ENCODE data around the gene COL15A1. TPM values are rescaled to one million over a fixed set of nuclear protein-coding genes. Genes with fewer than 3 reads are reported as not detected.

The COL15A1 gene
- total and polyA plus RNA-seq, 2 of the 13 experiments (the other 11 are each of a cell fraction or from before 2014, with no cell fraction given), result not detected

DNA sequence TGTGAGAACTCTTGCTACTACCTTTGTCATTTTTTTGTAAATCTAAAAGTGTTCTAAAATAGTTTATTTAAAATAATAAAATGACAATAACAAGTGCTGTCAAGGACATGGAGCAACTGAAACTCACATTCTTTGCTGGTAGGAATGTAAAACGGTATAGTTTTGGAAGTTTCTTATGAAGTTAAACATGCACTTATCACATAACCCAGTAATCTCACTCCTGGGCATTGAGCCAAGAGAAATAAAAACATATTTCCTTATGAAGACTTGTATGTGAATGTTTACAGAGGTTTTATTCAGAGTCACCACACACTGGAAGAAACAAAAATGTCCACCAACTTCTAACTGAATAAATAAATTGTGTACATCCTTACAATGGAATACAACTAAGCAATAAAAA, 46.0 kb upstream of the COL15A1 start:
- CTCF ChIA-PET (ENCODE audit: low intra/inter-chr PET ratio, low total read pairs), result no interaction called here
- H2AFZ ChIP-seq (ENCODE audit: low read length), result no peak overlapping the region
- POLR2A ChIA-PET, result no interaction called here
- no TSS peak for BruUV-seq (replicated peaks)
- H3K27ac ChIP-seq (ENCODE audit: extremely low read length, insufficient read depth, low read length), result no peak overlapping the region
- no peak overlapping the region for H3K4me3 ChIP-seq (replicated peaks in 1 of 3; ENCODE audit: insufficient read depth in 1 of 3, low read depth in 2 of 3, low read length in 3 of 3)
- no peaks in the 10 kb centered on the region for H3K4me1 ChIP-seq (ENCODE audit: insufficient read depth, low read length)
- in situ Hi-C loops (cut with HindIII; ENCODE audit: extremely low pct_ligation_motif_present, low pct_unique_long_range_greater_than_20kb), result no loop called here
- intact Hi-C loops (cut with micrococcal nuclease; ENCODE audit: unreplicated experiment), result no loop called here
- H4K20me1 ChIP-seq (ENCODE audit: insufficient read depth, low read length), result no peaks in the 10 kb centered on the region
- no peak for DNase-seq (ENCODE audit: low spot score)
- no peaks in the 10 kb centered on the region for H3K9me3 ChIP-seq (ENCODE audit: low read length)
- H3K27me3 ChIP-seq (ENCODE audit: control insufficient read depth in 1 of 2, insufficient read depth in 2 of 2, low read length in 2 of 2), result peaks cover 0 to 4% of the 10 kb centered on the region in 2 experiments; a peak in 1 of 5 replicates
- no peaks in the 10 kb centered on the region for H3K79me2 ChIP-seq (ENCODE audit: insufficient read depth, low read length)
- no peak for FAIRE-seq
- H3K4me2 ChIP-seq (ENCODE audit: low read depth, low read length), result no peak overlapping the region
- no peak overlapping the region for H3K9ac ChIP-seq (ENCODE audit: insufficient read depth, low read depth, low read length)
- H3K36me3 ChIP-seq (replicated peaks in 1 of 2; ENCODE audit: control insufficient read depth in 1 of 2, insufficient read depth in 2 of 2, low read length in 2 of 2), result no peaks in the 10 kb centered on the region
- WGBS (ENCODE audit: low lambda C conversion rate), result 3% methylated on average over 1 of the region's 1 CpG
- no peak for TF ChIP-seq YEATS4 (CRISPR knock-in tag; IDR thresholded peaks at IDR 0.05; ENCODE audit: borderline replicate concordance)
- no peak for TF ChIP-seq ZNF7 (CRISPR knock-in tag; IDR thresholded peaks at IDR 0.05)
- TF ChIP-seq, protein P1, sequence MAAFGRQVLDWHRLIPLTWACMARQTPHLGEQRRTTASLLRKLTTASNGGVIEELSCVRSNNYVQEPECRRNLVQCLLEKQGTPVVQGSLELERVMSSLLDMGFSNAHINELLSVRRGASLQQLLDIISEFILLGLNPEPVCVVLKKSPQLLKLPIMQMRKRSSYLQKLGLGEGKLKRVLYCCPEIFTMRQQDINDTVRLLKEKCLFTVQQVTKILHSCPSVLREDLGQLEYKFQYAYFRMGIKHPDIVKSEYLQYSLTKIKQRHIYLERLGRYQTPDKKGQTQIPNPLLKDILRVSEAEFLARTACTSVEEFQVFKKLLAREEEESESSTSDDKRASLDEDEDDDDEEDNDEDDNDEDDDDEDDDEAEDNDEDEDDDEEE (CRISPR knock-in tag; IDR thresholded peaks at IDR 0.05), result no peak
- no peak for TF ChIP-seq SIN3A (IDR thresholded peaks at IDR 0.05; ENCODE audit: borderline replicate concordance, low read depth, low read length)
- no peak for TF ChIP-seq ZFP90 (CRISPR knock-in tag; IDR thresholded peaks at IDR 0.05; ENCODE audit: borderline replicate concordance)
- TF ChIP-seq U2AF2 (IDR thresholded peaks at IDR 0.05; ENCODE audit: low read depth, low read length), result no peak
- TF ChIP-seq, protein P2, sequence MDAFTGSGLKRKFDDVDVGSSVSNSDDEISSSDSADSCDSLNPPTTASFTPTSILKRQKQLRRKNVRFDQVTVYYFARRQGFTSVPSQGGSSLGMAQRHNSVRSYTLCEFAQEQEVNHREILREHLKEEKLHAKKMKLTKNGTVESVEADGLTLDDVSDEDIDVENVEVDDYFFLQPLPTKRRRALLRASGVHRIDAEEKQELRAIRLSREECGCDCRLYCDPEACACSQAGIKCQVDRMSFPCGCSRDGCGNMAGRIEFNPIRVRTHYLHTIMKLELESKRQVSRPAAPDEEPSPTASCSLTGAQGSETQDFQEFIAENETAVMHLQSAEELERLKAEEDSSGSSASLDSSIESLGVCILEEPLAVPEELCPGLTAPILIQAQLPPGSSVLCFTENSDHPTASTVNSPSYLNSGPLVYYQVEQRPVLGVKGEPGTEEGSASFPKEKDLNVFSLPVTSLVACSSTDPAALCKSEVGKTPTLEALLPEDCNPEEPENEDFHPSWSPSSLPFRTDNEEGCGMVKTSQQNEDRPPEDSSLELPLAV (CRISPR knock-in tag; conservative IDR thresholded peaks at IDR 0.05; ENCODE audit: low read depth), result no peak
- TF ChIP-seq, protein P3, sequence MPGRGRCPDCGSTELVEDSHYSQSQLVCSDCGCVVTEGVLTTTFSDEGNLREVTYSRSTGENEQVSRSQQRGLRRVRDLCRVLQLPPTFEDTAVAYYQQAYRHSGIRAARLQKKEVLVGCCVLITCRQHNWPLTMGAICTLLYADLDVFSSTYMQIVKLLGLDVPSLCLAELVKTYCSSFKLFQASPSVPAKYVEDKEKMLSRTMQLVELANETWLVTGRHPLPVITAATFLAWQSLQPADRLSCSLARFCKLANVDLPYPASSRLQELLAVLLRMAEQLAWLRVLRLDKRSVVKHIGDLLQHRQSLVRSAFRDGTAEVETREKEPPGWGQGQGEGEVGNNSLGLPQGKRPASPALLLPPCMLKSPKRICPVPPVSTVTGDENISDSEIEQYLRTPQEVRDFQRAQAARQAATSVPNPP (CRISPR knock-in tag; IDR thresholded peaks at IDR 0.05), result no peak
- no peak for TF ChIP-seq ZNF772 (CRISPR knock-in tag; IDR thresholded peaks at IDR 0.05)
- TF ChIP-seq, protein P4, sequence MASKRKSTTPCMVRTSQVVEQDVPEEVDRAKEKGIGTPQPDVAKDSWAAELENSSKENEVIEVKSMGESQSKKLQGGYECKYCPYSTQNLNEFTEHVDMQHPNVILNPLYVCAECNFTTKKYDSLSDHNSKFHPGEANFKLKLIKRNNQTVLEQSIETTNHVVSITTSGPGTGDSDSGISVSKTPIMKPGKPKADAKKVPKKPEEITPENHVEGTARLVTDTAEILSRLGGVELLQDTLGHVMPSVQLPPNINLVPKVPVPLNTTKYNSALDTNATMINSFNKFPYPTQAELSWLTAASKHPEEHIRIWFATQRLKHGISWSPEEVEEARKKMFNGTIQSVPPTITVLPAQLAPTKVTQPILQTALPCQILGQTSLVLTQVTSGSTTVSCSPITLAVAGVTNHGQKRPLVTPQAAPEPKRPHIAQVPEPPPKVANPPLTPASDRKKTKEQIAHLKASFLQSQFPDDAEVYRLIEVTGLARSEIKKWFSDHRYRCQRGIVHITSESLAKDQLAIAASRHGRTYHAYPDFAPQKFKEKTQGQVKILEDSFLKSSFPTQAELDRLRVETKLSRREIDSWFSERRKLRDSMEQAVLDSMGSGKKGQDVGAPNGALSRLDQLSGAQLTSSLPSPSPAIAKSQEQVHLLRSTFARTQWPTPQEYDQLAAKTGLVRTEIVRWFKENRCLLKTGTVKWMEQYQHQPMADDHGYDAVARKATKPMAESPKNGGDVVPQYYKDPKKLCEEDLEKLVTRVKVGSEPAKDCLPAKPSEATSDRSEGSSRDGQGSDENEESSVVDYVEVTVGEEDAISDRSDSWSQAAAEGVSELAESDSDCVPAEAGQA (IDR thresholded peaks at IDR 0.05; ENCODE audit: low read depth), result no peak
- TF ChIP-seq, protein P4 (CRISPR knock-in tag; IDR thresholded peaks at IDR 0.05; ENCODE audit: borderline replicate concordance), result no peak
- TF ChIP-seq NFKB2 (CRISPR knock-in tag; IDR thresholded peaks at IDR 0.05; ENCODE audit: borderline replicate concordance), result no peak
- no peak for ATAC-seq
